GM19023 (cell line): ENCODE data around the gene BMPER.

Experiments used
- ATAC-seq: cut with Tn5 transposase; IDR thresholded peaks from one replicate; pipeline ENCODE4 v1.9.1; 2021; ENCODE audit warnings: mild to moderate bottlenecking, moderate library complexity; ENCODE audit not compliant: unreplicated experiment

BMPER gene

GRCh38 chr7:33964417-33965182, 59.3 kb downstream of the BMPER start:
- no peak for ATAC-seq

DNA sequence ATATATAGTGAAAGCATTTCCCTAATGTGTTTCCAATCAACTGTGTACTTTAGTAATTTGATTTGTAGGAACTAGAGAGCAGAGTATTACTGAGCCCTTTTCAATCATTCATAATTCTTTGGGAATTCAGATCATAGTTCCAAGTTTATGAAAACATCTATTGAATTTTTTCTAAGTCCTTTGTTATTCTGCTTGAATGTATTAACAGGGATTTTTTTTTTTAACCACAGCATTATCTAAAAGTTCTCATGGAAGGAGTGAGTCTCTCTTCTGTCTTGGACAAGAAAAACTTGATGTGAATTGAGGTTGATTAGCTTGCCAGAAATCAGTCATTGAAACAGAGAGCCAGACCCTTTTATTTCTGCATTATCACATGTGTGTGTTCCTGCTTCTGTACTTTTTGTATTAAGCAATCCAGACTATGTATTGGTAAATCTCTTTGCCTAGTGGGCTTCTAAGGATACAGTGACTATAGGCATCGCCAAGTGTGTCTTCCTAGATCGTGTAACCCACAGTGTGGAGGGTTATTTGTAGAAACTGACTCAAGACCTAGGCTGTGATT, 59.9 kb downstream of the BMPER start:
- ATAC-seq: no peak

DNA sequence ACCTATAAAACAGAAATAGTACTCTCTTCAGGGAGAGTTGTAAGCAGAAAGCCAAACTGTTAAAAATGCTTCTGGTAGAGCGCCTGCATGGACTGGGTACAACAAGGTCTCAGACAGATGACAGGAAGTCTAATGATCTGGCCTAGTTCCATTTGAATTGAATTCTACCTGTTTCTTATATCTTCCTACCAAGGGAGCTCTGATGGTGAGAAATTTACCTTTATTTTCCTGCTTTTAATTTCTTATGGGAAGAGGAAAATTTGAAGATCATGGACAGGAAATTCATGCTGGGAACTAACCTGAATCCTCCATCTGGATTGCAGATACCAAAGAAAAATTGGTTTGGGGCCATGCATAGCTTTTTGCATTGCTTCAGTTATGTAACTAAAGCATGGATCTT, 63.3 kb downstream of the BMPER start:
- no peak for ATAC-seq

GRCh38 chr7:33970536-33970935, 65.2 kb downstream of the BMPER start:
- ATAC-seq: no peak

GRCh38 chr7:33971106-33971505, 65.8 kb downstream of the BMPER start:
- no peak for ATAC-seq

GRCh38 chr7:33973231-33974015, 68.1 kb downstream of the BMPER start:
- no peak for ATAC-seq

GRCh38 chr7:33979300-33979806, 74.0 kb downstream of the BMPER start:
- no peak for ATAC-seq

GRCh38 chr7:33979807-33980355, 74.5 kb downstream of the BMPER start:
- ATAC-seq: no peak

DNA sequence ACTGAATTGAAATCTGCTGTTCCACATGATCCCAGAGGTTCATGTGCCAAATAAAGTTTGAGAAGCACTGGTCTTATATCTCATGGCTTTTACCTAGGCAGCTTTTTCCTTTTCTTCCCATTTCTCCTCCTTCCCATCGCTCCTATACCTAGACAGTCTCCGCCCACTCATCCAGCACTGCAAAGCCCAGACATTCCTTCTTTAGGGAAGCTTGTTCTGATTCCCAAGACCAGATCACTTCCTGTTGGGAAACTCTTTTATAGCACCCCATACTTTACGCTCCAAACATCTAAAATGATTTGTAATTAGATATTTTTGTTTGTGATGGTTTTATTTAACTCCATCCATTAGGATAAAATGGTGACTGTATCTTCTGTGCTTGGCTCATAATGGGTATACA, 75.9 kb downstream of the BMPER start:
- ATAC-seq: no peak

DNA sequence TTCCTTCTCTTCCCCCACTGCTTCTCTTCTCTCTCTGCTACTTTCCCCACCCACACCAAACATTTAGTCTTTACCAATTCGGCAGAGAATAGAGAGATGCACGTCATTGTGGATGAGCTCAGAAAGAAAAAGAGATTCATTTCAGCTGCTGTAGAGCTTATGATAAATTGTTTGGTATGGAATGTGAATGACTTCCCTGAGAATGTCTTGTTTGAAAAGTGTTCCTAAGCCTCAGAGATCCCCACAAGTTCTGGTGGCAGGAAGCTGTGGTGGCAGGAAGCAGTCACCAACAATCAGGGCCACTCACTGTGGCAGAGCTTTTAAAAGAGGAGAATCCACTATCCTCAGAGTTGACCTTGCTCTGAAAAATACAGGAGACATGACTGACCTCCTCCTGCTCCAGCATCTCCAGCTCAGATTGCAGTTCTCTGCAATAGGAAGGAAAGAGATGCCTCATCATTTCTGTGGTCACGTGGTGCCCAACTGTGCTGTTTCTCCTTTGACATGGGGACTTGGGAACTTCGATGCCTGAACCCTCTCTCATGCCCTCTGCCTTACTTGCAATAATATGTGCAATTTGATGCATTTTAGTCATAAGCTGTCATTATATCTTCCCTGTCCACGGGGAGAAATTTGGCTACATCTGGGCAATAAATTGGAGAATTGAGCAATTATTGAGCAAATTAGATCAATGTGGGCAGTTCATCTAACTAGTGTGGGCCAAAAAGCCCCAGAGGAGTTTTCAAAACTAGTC, 76.5 kb downstream of the BMPER start:
- no peak for ATAC-seq

GRCh38 chr7:33982425-33982786, 77.1 kb downstream of the BMPER start:
- ATAC-seq: no peak

GRCh38 chr7:33986451-33986850, 81.1 kb downstream of the BMPER start:
- ATAC-seq: no peak

DNA sequence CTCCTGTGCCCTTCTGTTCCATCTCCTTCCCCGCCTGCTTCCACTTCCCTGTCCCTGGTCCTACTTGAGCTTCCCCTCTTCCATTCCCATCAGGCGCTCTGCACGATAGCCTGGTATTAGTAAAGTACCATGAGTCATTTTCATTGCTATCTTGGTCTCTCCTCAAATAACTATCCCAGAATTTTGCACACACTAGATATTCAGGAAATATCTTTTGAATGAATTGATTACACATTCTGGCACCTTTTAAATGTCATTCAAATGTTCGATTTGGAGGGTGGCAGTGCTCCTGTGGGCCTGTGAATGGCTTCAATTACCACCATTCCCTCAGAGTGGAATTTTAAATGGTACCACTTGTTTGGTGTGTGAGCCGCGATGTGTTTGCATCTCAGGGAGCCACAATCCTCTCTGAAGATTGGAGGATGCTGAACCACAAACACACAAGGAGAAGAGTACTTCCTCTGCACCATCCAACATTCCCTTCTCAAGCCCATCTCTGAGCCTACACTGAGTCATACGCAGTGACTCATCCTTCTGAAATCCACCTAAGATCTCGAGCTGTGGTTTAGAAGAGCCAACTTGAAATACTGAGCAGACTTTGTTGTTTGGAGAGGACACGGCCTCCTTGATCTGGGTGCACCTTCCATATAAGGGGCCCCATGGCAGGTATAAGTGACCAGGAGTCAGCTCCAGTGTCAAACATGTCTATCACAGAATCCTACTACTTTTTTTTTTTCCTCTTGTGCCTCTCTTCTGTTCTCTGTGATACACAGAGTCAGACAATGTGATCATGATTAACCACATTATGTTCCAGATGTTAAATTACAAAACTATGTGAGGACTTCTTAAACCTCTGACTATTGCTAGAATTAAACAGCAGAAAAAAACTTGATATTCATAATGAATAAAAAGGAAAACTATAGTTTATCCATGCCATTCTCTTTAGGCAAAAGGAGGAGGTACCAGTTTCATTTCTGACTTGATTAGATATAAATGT, 81.9 kb downstream of the BMPER start:
- ATAC-seq: no peak

- no peak for ATAC-seq
These were observed 91.6 kb downstream of the BMPER start for GRCh38 chr7:33996899-33997298.

- no peak for ATAC-seq
These were observed 93.1 kb downstream of the BMPER start for GRCh38 chr7:33998476-33998875.

DNA sequence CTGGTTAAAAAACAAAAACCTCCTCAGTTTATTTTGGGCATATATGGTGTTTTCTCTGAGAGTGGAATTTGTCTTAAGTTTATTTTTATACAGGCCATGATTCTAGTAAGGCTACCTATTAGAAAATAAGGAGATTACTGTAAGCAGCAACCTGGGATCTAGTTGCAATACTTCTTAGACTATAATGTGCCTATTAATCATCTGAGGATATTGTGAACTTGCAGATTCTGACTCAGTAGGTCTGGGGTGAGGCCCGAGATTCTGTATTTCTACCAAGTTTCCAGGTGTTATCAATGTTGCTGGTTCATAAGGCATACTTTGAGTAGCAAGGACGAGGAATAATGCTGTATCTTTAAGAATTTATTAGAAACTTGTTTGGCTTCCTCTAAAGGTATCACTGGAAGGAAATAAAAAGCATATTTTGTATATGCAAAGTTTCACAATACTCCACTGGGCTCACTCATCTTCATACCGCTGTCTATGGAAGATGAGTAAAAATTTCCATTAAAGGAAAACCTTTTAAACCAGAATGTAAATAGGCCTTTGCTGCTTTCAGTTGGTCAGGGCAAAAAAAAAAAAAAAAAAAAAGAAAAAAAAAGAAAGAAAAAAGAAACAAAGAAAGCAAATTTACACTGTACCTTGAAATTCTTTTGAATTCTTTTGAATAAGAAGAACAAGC, 105.8 kb downstream of the BMPER start:
- ATAC-seq: no peak

GRCh38 chr7:34011696-34012095, 106.4 kb downstream of the BMPER start:
- ATAC-seq: no peak

DNA sequence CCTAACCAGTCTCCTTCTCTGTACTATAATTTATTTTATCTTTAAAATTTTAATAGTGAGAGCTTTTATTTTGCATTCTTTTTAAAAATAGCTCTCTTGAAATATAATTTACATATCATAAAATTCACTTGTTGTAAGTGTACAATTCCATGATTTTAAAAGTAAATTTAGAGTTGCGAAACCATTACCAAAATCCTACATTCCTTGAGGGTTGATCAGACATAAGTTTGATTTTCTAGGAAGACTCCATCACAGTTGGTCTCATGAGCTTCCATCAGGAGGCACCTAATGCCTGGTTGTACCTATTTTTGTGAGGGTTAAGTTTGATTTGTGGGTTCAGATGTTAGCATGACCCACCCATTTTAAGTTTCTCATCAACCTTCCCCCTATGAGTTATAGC, 108.1 kb downstream of the BMPER start:
- ATAC-seq: no peak

GRCh38 chr7:34015651-34016050, 110.3 kb downstream of the BMPER start:
- no peak for ATAC-seq
